HG02588 (cell line): Measurements from ENCODE around the gene WIPF2.
"Not testable (repeated sequence)": the region's sequence is repeated elsewhere in the genome, so short reads cannot be mapped to it uniquely, and the experiment has no call there.

Experiments used
- ATAC-seq: cut with Tn5 transposase; IDR thresholded peaks from one replicate; pipeline ENCODE4 v1.9.1; 2021; ENCODE audit warnings: mild to moderate bottlenecking, moderate library complexity; ENCODE audit not compliant: unreplicated experiment

The WIPF2 gene

GRCh38 chr17:40291281-40291664 is 72.2 kb downstream of the WIPF2 start:
- no peak for ATAC-seq

- no peak for ATAC-seq
Measured at GRCh38 chr17:40293363-40293762, 74.3 kb downstream of the WIPF2 start.

GRCh38 chr17:40295488-40296436 is 76.7 kb downstream of the WIPF2 start:
- no peak for ATAC-seq

GRCh38 chr17:40297511-40297910 is 78.4 kb downstream of the WIPF2 start:
- no peak for ATAC-seq

GRCh38 chr17:40298726-40299125 is 79.6 kb downstream of the WIPF2 start:
- ATAC-seq, result no peak

GRCh38 chr17:40299159-40299757 is 80.2 kb downstream of the WIPF2 start:
- ATAC-seq, result not testable (repeated sequence)

GRCh38 chr17:40301315-40301714 is 82.2 kb downstream of the WIPF2 start:
- ATAC-seq, result no peak

GRCh38 chr17:40303009-40303657 is 84.0 kb downstream of the WIPF2 start:
- ATAC-seq, result no peak

- no peak for ATAC-seq
Measured at GRCh38 chr17:40303708-40304551, 84.8 kb downstream of the WIPF2 start.

- not testable (repeated sequence) for ATAC-seq
Measured at GRCh38 chr17:40304552-40304863, 85.4 kb downstream of the WIPF2 start.

GRCh38 chr17:40304866-40305265 is 85.8 kb downstream of the WIPF2 start:
- not testable (repeated sequence) for ATAC-seq

- no peak for ATAC-seq
Measured at GRCh38 chr17:40306395-40306794, 87.3 kb downstream of the WIPF2 start.

GRCh38 chr17:40307001-40307730 is 88.1 kb downstream of the WIPF2 start:
- ATAC-seq, result no peak

GRCh38 chr17:40307740-40308239 is 88.7 kb downstream of the WIPF2 start:
- ATAC-seq, result no peak

GRCh38 chr17:40309031-40309948 is 90.2 kb downstream of the WIPF2 start, which contains the start of gene RARA:
Gene RARA, plus strand, starts transcription at chr17:40309180. Its CDS starts 22,039 bp downstream, at chr17:40331219.
- no peak for ATAC-seq

- no peak for ATAC-seq
Measured at GRCh38 chr17:40309949-40310510, 90.9 kb downstream of the WIPF2 start.

- no peak for ATAC-seq
Measured at GRCh38 chr17:40310882-40311391, 91.8 kb downstream of the WIPF2 start.

GRCh38 chr17:40311575-40311974 is 92.5 kb downstream of the WIPF2 start:
- no peak for ATAC-seq
